GM18505 (cell line): ENCODE measurements around the gene GAL.

Experiments
- ATAC-seq: cut with Tn5 transposase; IDR thresholded peaks from one replicate; pipeline ENCODE4 v1.9.1; 2021; ENCODE audit not compliant: unreplicated experiment
- POLR2A ChIP-seq: IDR thresholded peaks from 4 replicates; pipeline ENCODE4 v1.6.1; 2011; ENCODE audit warnings: borderline replicate concordance; ENCODE audit not compliant: insufficient read depth, insufficient read length; ENCODE audit errors: extremely low read depth

GAL gene

DNA sequence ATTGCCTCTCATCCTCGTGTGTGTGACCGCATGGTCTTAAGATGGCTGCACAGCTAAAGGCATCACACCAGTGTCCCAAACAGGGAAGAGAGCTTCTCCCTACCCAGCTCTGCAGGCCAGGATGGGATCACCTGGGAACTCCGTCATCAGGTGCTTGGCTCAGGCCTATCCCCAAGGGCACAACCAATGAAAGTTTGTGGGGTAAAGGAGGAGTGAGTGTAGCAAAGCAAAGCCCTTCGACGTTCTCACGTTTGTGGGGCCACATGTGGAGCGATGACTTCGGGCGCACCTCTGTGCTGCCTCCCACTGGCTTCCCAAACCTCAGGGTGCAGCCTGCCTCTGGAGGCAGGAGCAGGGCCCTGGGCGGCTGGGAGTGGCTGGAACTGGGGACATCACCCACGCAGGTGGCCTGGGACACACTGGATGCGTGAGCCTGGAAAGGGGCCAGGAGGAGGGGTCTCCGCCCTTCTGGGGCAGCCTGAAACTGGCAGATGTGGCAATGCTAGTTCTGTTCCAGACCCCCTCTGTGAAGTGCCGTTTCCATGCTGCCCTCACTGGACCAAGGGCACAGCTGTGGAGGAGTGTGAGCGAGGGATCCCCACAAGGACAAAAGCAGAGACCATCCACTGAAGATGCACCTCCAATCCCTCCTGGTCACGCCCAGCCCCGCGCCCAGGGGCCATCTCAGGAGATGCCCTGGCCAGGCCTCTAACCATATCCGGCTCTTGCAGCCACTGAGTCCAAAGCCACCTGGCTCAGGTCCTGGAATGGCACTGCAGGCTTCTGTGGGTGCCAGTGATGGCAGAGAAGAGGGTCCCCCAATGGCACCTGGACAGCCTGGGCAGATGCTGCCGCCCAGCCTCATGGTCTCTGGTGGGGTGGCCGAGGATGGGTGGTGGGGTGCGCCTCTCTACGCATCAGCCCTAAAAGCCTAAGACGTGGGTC is 30.6 kb upstream of the GAL start:
- no peak for ATAC-seq
- no peak for TF ChIP-seq POLR2A

DNA sequence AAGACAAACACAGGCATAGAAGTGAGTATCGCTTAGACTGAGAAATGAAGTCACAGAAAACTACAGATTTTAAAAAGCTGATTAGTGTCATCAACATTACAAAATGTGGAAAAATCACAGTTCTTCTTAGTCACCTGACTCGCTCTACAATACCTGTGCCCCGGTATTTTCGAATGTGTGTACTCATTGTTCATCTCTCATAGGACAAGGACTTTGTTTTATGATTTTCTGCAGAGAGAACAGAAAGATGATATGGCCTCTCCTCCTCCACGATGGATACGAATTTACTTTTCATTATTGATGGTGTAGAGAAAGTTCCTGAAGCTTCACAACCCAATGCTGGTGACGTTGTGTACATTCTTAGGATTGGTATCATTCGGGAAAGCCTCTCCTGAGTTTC is 29.4 kb upstream of the GAL start:
- ATAC-seq, result no peak
- no peak for TF ChIP-seq POLR2A

DNA sequence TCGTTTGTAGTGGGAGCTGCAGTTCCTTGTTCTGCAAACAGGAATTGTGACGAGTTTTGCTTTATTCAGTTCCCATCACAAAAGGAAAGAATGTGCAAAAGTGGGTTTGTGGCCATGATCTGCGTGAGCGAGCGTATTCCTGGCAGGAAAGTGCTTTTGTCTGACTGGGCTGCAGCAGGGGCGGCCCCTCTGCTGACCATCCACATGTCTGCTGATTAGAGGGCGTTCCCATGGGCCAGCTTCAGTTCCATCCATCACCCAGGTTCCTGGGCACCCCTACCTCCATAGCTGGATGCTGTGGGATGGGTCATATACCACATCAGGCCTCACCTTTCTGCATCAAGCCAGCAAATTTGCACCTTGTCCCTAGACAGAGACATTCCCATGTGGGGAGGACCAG is 28.9 kb upstream of the GAL start:
- no peak for ATAC-seq

DNA sequence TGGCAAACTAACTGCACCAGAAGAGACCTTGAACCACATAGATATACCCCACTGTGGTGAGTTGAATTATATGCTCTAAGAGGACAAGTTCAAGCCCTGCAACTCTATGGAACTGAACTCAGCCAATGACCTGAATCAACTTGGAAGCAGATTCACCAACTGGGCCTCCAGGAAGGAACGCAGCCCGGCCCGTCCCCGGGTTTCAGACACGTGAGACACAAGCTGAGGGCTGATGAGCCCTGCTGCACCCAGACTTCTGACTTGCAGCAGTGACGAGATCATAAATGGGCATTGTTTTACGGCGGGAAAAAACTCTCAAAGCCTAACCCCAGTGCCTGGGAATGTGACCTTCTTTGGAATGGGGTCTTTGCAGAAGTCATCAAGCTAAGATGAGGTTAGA is 28.5 kb upstream of the GAL start:
- no peak for ATAC-seq
- TF ChIP-seq POLR2A, result no peak

More for the DNA sequence above, 28.9 kb upstream of the GAL start:
- TF ChIP-seq POLR2A, result no peak

DNA sequence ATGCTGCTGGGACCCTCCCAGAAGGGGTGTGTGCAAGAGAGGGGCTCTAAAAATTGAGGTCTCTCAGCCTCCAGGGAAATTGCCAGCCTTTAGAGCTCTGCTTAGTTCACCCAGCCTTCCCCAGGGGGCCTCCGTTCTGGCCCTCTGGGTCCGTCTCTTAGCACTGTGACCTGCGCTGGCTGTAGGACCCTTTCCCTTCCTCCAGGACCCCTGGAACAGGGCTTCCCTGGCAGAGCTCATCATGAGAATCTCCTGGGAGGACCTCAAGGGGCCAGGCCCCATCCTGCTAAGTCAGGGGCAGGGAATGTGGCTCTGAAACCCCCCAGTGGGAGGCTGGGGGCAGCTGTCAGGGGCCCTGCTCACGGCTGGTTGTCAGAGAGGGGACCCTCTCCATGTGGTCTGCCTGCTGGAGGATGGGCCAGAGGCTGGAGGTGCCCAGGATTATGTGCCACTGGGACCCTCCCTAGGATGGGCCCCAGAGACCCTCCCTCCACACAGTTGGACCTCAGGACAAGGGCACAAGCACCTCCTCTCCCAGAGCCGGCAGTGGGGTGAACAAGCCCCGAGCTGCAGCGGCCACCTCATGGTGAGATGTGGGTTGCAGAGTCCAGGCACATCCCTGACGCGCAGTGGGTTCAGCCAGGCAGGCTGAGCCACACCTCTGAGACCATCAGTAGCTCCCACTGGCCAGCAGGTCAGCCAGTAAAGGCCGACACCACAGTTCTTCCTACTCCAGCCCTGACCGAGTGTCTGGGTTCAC is 27.1 kb upstream of the GAL start:
- no peak for ATAC-seq

DNA sequence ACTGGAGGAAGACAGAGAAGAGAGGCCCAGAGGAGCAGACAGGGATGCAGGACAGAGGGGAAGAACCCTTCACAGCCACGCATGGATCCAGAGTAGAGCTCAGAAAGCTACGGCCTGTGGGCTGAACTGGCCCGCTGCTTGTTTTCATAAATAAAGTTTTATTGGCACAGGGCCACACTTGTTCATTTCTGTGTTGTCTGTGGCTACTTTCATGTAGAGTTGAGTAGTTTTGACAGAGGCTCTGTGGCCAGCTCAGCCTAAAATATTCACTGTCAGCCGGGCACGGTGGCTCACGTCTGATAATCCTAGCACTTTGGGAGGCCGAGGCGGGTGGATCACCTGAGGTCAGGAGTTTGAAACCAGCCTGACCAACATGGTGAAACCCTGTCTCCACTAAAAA is 26.2 kb upstream of the GAL start:
- no peak for TF ChIP-seq POLR2A
- no peak for ATAC-seq

More for the DNA sequence above, 27.1 kb upstream of the GAL start:
- TF ChIP-seq POLR2A, result no peak

DNA sequence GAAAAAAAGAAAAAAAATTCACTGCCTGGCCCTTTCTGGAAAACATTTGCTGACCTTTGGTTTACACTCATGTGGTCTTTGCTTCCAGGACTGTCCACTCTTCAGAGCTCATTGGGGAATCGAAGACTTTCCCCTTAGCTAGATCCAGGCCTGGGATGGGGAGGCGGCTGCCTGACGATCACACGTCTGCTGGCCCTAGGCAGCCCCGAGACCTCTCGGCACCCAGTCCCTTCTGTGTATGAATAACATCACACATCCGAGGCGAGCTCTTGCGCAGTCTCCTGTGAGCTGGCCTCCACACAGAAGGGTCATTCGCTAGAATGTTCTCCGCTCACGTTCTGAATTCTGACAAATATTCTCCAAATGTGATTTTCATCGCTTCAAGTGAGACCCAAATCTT is 25.7 kb upstream of the GAL start:
- TF ChIP-seq POLR2A, result no peak
- no peak for ATAC-seq

DNA sequence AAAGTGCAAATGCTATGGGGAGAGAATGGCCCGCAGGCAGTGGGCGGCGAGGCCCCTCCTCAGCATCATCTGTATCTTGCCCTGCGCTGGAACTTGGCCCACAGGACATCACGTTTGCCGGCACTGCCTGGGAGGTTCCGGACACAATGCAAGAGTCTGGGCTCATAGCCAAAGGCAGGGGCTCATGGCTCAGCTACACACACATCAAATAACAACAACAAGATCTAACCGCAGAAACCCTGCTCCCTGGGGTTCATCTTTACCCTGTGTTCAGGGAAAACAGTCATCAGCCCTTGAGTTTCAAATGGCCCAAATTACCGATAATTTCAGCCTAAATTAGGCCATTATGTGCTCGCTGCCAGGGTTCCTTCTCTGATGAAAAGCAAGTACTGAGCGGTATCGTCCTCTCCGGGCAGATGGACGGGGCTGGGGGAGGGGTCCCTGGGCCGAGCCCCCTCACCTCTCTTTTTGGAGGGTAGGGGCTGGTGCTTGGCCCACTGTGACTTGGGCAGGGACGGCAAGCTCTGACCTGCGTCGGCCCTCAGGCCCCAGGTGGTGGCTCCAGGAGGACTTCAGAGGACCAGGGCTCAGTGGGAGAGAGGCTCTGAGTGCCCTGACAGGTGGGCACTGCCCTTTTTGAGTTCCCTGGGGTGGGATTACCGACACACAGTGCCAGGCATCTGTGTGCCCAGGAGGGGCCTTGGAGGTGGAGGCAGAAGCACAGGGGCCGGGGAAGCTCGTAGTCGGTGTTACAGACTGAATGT is 25.0 kb upstream of the GAL start:
- no peak for TF ChIP-seq POLR2A
- ATAC-seq, result no peak

DNA sequence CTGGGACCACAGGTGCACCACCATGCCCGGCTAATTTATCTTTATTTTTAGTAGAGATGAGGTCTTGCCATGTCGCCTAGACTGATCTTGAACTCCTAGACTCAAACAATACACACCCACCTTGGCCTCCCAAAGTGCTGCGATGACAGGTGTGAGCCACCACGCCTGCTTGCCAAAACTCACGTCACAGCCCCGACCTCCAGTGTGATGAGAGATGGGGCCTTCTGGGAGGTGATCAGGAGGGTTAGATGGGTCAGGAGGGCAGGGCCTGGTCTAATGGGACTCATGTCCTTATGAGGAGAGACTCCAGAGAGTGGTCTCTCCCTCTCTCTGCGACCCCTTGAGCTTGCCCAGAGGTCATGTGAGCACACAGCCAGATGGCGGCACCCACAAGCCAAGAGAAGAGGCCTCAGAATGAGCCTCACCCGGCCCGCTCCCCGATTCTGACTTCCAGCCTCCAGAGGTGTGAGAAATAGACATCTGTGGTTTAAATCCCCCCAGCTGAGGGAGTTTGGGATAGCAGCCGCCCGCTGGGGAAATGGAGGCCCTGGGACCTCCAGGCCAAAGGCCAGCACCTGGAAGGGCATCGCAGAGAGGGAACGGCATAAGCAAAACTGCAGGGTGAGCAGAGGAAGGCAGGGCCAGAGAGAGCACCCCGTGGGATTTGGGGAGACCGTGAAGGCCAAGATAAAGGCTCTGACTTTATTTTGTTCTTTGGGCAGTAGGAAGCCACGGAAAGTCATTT is 24.1 kb upstream of the GAL start:
- TF ChIP-seq POLR2A, result no peak

DNA sequence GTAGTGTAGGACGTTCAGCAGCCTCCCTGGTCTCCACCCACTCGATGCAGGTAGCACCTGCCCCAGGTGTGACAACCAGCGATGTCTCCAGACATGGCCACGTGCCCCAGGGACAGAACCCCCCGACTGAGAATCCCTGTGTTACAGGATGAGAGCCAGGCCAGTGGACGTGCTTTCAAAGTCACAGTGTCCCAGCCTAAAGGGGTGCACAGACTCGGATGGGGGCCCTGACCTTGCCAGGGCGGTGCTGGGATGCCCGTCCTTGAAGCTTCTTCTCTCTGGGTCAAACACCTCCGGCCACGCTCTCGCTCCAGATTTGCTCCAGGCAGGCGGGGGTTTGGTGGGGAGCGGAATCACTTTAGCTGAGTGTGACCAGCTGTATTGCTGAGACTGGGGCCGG is 23.3 kb upstream of the GAL start:
- no peak for ATAC-seq
- no peak for TF ChIP-seq POLR2A

More for the DNA sequence above, 24.1 kb upstream of the GAL start:
- no peak for ATAC-seq

DNA sequence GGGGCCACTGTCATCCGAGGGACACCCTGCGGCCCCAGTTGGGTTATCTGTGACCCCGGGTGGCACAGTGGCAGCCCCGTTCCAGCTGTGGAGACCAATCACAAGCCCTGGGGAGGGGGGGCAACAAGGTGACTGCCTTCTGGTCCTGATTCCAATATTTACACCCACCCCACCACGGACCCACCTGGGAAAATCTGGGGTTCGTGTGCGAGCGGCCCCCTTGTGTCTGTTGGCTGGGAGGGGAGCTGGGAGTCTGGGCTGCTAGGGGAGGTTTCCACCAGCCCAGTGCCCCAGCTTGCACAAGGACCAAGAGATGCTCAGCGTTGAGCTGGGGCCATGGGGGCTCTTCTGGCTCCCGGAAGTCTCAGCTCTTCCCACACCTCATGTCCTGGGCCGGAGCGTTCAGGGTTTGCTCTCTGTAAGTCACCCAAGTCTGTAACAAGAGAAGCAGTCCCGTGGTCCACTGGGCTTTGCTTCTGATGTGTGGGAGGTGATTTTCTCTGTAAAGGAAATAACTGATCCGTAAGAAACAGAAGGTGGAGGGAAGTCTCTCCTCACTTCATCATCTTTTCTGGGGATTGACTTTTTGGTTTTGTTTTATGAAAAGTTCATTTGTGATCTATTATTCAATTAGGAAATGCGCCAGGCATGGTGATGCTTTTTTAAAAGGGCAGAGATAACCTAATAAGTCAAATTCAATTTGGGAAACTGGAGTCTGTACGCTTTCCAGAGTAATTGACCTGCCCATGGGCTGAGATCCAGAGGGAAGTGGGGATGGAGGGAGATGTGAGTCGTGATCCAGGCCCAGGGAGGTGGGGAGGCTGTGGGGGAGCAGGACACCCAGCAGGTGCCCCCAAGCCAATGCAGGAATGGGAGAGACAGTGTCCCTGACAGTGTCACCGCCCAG is 22.4 kb upstream of the GAL start:
- no peak for ATAC-seq
- TF ChIP-seq POLR2A, result no peak

DNA sequence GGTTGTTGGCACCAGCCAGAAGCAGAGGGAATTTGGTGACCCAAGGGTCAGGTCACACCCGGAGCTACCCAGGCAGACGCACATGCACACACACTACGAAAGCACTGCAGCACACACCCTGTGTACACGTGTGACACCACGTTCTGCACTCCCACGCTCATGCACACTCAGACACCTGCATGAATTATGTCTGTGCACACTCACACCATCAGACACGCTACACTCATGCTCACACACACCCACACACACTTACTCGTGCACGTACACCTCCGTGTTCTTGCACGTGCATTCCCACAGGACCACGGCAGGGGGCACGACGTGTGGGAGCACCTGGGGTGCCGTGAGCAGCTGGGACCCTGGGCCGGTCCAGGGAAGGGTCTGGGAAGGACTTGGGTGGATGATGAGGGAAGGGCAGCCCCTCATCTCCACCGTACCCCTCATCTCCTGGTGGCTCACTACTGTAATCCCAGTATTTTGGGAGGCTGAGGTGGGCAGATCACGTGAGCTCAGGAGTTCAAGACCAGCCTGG is 20.8 kb upstream of the GAL start:
- no peak for TF ChIP-seq POLR2A

DNA sequence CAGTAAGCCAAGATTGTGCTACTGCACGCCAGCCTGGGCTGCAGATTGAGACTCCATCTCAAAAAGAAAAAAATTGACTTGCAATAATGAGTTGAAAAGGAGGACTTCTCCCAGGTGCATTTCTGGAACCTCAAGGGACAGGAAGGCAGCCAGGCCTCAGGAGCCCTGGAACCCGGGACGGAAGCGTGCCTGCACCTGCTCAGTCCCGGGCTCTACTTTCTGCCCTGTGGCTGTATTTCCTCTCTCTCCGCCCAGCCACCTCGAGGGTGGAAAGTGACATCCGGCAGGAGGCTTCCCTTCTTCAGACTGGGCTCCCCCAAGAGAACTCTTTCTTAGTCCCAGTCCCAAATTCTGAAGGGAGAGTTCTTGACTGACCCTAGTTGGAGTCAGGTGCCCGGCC is 20.2 kb upstream of the GAL start:
- ATAC-seq, result no peak
- no peak for TF ChIP-seq POLR2A

More for the DNA sequence above, 20.8 kb upstream of the GAL start:
- ATAC-seq, result no peak
